HepG2 (cell line): Measurements from ENCODE around the gene HIPK2. TPM values are rescaled to one million over a fixed set of nuclear protein-coding genes. Genes with fewer than 3 reads are reported as not detected.

Source experiments
- ATAC-seq: fragments of 200-7000 bp; cut with Tn5 transposase; 3 replicates; pipeline ENCODE4 v1.9.1; 2020; ENCODE audit warnings: mild to moderate bottlenecking, moderate library complexity
- BruUV-seq: library from RNA; stranded (reverse); fragments of 400-500 nt; replicated peaks from 2 replicates; lab custom pipeline; 2021; lab: Mats Ljungman, UMichigan
- CTCF ChIA-PET: fragments of 300-600 bp; formaldehyde crosslinking; extraction: SDS; loops from one replicate; lab custom pipeline; 2021; ENCODE audit warnings: low total read pairs, inconsistent platforms, low intra/inter-chr PET ratio; lab: Yijun Ruan, JAX
- POLR2A ChIA-PET: fragments of 350-600 bp; sonication (Branson Sonifier 250); formaldehyde crosslinking; loops from one replicate; lab custom pipeline; 2020; ENCODE audit warnings: antibody characterized with exemption, inconsistent platforms; lab: Yijun Ruan, JAX
- DNase-seq: peaks from one replicate; pipeline ENCODE4 v3.0.0-alpha.2; 2015; ENCODE audit warnings: low spot score
- FAIRE-seq: peaks from 3 replicates; lab custom pipeline; 2011; peaks lifted over from hg19 to GRCh38; lab: Jason Lieb, UNC
- H2AFZ ChIP-seq: one replicate; pipeline ENCODE4 v1.6.1; 2011; ENCODE audit warnings: low read length, inconsistent platforms
- H3K27ac ChIP-seq: fragments of 300-600 bp; 3 replicates; pipeline ENCODE4 v1.8.0; 2011; ENCODE audit warnings: mixed run types, mild to moderate bottlenecking, mixed read lengths, low read length, inconsistent platforms; ENCODE audit not compliant: insufficient read depth; ENCODE audit errors: extremely low read length
- H3K27me3 ChIP-seq, 2 experiments: fragments of 200-600 bp in 1 of 2; 2 replicates in 1 of 2; 3 replicates in 1 of 2; pipeline versions ENCODE4 v1.6.0 to v1.8.0; 2011; ENCODE audit warnings: low read length in 2 of 2, mild to moderate bottlenecking in 2 of 2, moderate library complexity in 2 of 2, inconsistent platforms in 1 of 2; ENCODE audit not compliant: insufficient read depth in 2 of 2, control insufficient read depth in 1 of 2
- H3K36me3 ChIP-seq, 2 experiments: fragments of 200-600 bp in 1 of 2; replicated peaks in 1 of 2; 2 replicates in 1 of 2; 3 replicates in 1 of 2; pipeline versions ENCODE4 v1.5.1 to v1.8.0; 2011; ENCODE audit warnings: low read length in 2 of 2, inconsistent platforms in 1 of 2; ENCODE audit not compliant: insufficient read depth in 2 of 2, control insufficient read depth in 1 of 2
- H3K4me1 ChIP-seq: 2 replicates; pipeline ENCODE4 v1.5.1; 2012; ENCODE audit warnings: low read length, inconsistent platforms; ENCODE audit not compliant: insufficient read depth
- H3K4me2 ChIP-seq: 2 replicates; pipeline ENCODE4 v1.6.0; 2011; ENCODE audit warnings: low read depth, low read length, inconsistent platforms
- H3K4me3 ChIP-seq, 3 experiments: fragments of 200-600 bp in 1 of 3; sonication (generic), shearing (Covaris generic) in 1 of 3; replicated peaks in 1 of 3; 2 replicates each; pipeline ENCODE4 v1.5.1; 2011 to 2016; ENCODE audit warnings: low read length in 3 of 3, inconsistent platforms in 2 of 3, low read depth in 2 of 3, mild to moderate bottlenecking in 2 of 3, control low read depth in 1 of 3, mixed read lengths in 1 of 3; ENCODE audit not compliant: insufficient read depth in 1 of 3
- H3K79me2 ChIP-seq: one replicate; pipeline ENCODE4 v1.6.1; 2011; ENCODE audit warnings: low read length, inconsistent platforms; ENCODE audit not compliant: insufficient read depth
- H3K9ac ChIP-seq: 2 replicates; pipeline ENCODE4 v1.6.0; 2011; ENCODE audit warnings: mild to moderate bottlenecking, low read depth, low read length, inconsistent platforms; ENCODE audit not compliant: insufficient read depth
- H3K9me3 ChIP-seq: 2 replicates; pipeline ENCODE4 v1.5.1; 2012; ENCODE audit warnings: mild to moderate bottlenecking, low read length
- H4K20me1 ChIP-seq: 2 replicates; pipeline ENCODE4 v1.6.0; 2011; ENCODE audit warnings: inconsistent platforms, mild to moderate bottlenecking, low read length, moderate library complexity; ENCODE audit not compliant: insufficient read depth
- ERF ChIP-seq: IDR thresholded peaks from 2 replicates; pipeline ENCODE4 v1.6.1; 2018; ENCODE audit warnings: missing biosample characterization, missing genetic modification reagents
- FOXO1 ChIP-seq: sonication (generic); formaldehyde crosslinking; IDR thresholded peaks from 2 replicates; pipeline ENCODE4 v1.4.0; 2020; ENCODE audit warnings: missing genetic modification reagents
- FOXP1 ChIP-seq, 2 experiments: fragments of 450-650 bp in 1 of 2; IDR thresholded peaks; 2 replicates each; pipeline ENCODE4 v1.6.1; 2017 to 2018; ENCODE audit warnings: antibody characterized with exemption in 1 of 2
- HNRNPL ChIP-seq: fragments of 200-400 bp; formaldehyde crosslinking; IDR thresholded peaks from 2 replicates; pipeline ENCODE4 v1.6.1; 2017; ENCODE audit warnings: mild to moderate bottlenecking, low read depth, low read length
- KIAA2018 ChIP-seq: sonication (generic); formaldehyde crosslinking; IDR thresholded peaks from 2 replicates; pipeline ENCODE4 v1.5.0; 2020; ENCODE audit warnings: mild to moderate bottlenecking, missing genetic modification reagents, borderline replicate concordance
- MZF1 ChIP-seq: sonication (generic); formaldehyde crosslinking; IDR thresholded peaks from 2 replicates; pipeline ENCODE4 v1.8.1; 2023; ENCODE audit warnings: mild to moderate bottlenecking, missing genetic modification reagents, borderline replicate concordance
- PLSCR1 ChIP-seq: sonication (generic); formaldehyde crosslinking; IDR thresholded peaks from 2 replicates; pipeline ENCODE4 v1.5.0; 2020; ENCODE audit warnings: missing genetic modification reagents, mild to moderate bottlenecking, borderline replicate concordance
- POLR2AphosphoS2 ChIP-seq: IDR thresholded peaks from 2 replicates; pipeline ENCODE4 v1.6.1; 2011; ENCODE audit warnings: low read depth, low read length, improper control_type of control experiment
- RARG ChIP-seq: sonication (generic); formaldehyde crosslinking; IDR thresholded peaks from 2 replicates; pipeline ENCODE4 v1.4.0; 2020; ENCODE audit warnings: low read depth, mild to moderate bottlenecking, missing genetic modification reagents
- SMAD1 ChIP-seq: sonication (generic); formaldehyde crosslinking; IDR thresholded peaks from 2 replicates; pipeline ENCODE4 v1.4.0; 2020; ENCODE audit warnings: missing genetic modification reagents, low read depth, mild to moderate bottlenecking, borderline replicate concordance
- TBL1XR1 ChIP-seq: fragments of 150-350 bp; IDR thresholded peaks from 2 replicates; pipeline ENCODE4 v1.6.1; 2014; ENCODE audit warnings: borderline replicate concordance, low read length; ENCODE audit not compliant: partially characterized antibody
- ZC3H4 ChIP-seq: sonication (generic); formaldehyde crosslinking; IDR thresholded peaks from 2 replicates; pipeline ENCODE4 v1.4.0; 2020; ENCODE audit warnings: missing genetic modification reagents, borderline replicate concordance
- ZNF264 ChIP-seq: sonication (generic); formaldehyde crosslinking; IDR thresholded peaks from 2 replicates; pipeline ENCODE4 v1.4.0; 2020; ENCODE audit warnings: missing genetic modification reagents
- ZNF362 ChIP-seq: sonication (generic); formaldehyde crosslinking; IDR thresholded peaks from 2 replicates; pipeline ENCODE4 v1.4.0; 2020; ENCODE audit warnings: missing genetic modification reagents, mild to moderate bottlenecking, borderline replicate concordance
- ZNF564 ChIP-seq: sonication (generic); formaldehyde crosslinking; IDR thresholded peaks from 2 replicates; pipeline ENCODE4 v1.8.1; 2023; ENCODE audit warnings: mild to moderate bottlenecking, missing genetic modification reagents
- WGBS: methylation state at CpG from one replicate; pipeline ENCODE4 v1.1.6; 2017; ENCODE audit warnings: low lambda C conversion rate; 5-methylcytosine and 5-hydroxymethylcytosine counted together
- in situ Hi-C: cut with HindIII; loops from 2 replicates; pipeline ENCODE4 v1.10.0; 2017; ENCODE audit warnings: low pct_unique_long_range_greater_than_20kb; ENCODE audit not compliant: extremely low pct_ligation_motif_present
- intact Hi-C: fragments of 100-400 bp; cut with micrococcal nuclease; formaldehyde crosslinking; loops from one replicate; pipeline ENCODE4 v1.10.0; 2022; ENCODE audit not compliant: unreplicated experiment
- polyA plus RNA-seq, 8 experiments: library from polyadenylated mRNA; depleted of rRNA in 3 of 8; stranded (reverse) in 7 of 8; unstranded in 1 of 8; fragments of >200 nt; fragmentation: Illumina TruSeq in 4 of 8; extraction: Trizol in 4 of 8; gene quantifications; 2 replicates each; pipeline versions ENCODE4 v1.2.1 to v1.2.3, GENCODE V29; 2011 to 2016; ENCODE audit warnings: low read depth in 4 of 8, missing spikeins in 1 of 8, mixed read lengths in 1 of 8; ENCODE audit not compliant: insufficient read depth in 1 of 8
- total RNA-seq, 5 experiments: library from RNA; depleted of rRNA; stranded (reverse); fragments of >200 nt; fragmentation: Illumina TruSeq; extraction: Trizol; gene quantifications; 2 replicates each; pipeline ENCODE4 v1.2.3, GENCODE V29; 2016; ENCODE audit warnings: low read depth in 1 of 5

Gene HIPK2
- total and polyA plus RNA-seq, 2 of the 13 experiments (the other 11 are each of a cell fraction or from before 2014, with no cell fraction given) = 14.4 to 20.2 TPM

GRCh38 chr7:139591550-139592195 lies 186.1 kb downstream of the HIPK2 start:
- Histone ChIP-seq H4K20me1 (no peaks in the 10 kb centered on the region), H2AFZ (no peak overlapping the region), H3K36me3 (peaks cover 35 to 86% of the 10 kb centered on the region in 2 experiments), H3K4me2 (no peak overlapping the region), H3K9ac (no peak overlapping the region), H3K27me3 (no peaks in the 10 kb centered on the region), H3K4me1 (no peaks in the 10 kb centered on the region), H3K4me3 (no peak overlapping the region), H3K27ac (no peak overlapping the region), H3K79me2 (no peaks in the 10 kb centered on the region), H3K9me3 (no peaks in the 10 kb centered on the region)
- BruUV-seq = no TSS peak
- 95% methylated on average over 3 of the region's 3 CpGs for WGBS
- CTCF ChIA-PET = no interaction called here
- no peak for FAIRE-seq
- no peak for ATAC-seq
- no peak for DNase-seq
- POLR2A ChIA-PET = no interaction called here
- in situ Hi-C loops = no loop called here
- intact Hi-C loops = no loop called here
- TF ChIP-seq ERF (CRISPR knock-in tag) (no peak), SMAD1 (CRISPR knock-in tag) (no peak), ZNF362 (CRISPR knock-in tag) (no peak), POLR2AphosphoS2 (no peak), HNRNPL (no peak), ZC3H4 (CRISPR knock-in tag) (no peak), FOXP1 (IDR thresholded peaks at IDR 0.05) (no peak), FOXP1 (CRISPR knock-in tag; IDR thresholded peaks at IDR 0.05) (no peak), ZNF564 (no peak), ZNF264 (CRISPR knock-in tag) (no peak), MZF1 (CRISPR knock-in tag) (no peak), KIAA2018 (CRISPR knock-in tag) (no peak), PLSCR1 (CRISPR knock-in tag) (no peak), RARG (no peak), TBL1XR1 (no peak), FOXO1 (CRISPR knock-in tag) (no peak)
